Mesenchymal stem cell (in vitro differentiated cells and primary cell): Measurements from ENCODE around the gene SPINT2.

ENCODE experiments used
- DNase-seq: peaks from one replicate; pipeline ENCODE4 v3.0.0-alpha.2; 2013
- H2AFZ ChIP-seq: one replicate; pipeline ENCODE4 v1.6.1; 2013; ENCODE audit warnings: low read depth, mild to moderate bottlenecking, control low read depth, inconsistent platforms, low read length, moderate library complexity
- H2AK5ac ChIP-seq: 2 replicates; pipeline ENCODE4 v1.6.1; 2013; ENCODE audit warnings: low read length, moderate library complexity, mild to moderate bottlenecking, inconsistent platforms; ENCODE audit not compliant: severe bottlenecking
- H2BK120ac ChIP-seq: one replicate; pipeline ENCODE4 v1.6.1; 2013; ENCODE audit warnings: low read depth, mild to moderate bottlenecking, inconsistent platforms, low read length, moderate library complexity
- H2BK12ac ChIP-seq, 2 experiments: one replicate each; pipeline ENCODE4 v1.6.1; 2013; ENCODE audit warnings: inconsistent platforms in 2 of 2, low read length in 2 of 2, mild to moderate bottlenecking in 2 of 2, moderate library complexity in 2 of 2, control low read depth in 1 of 2
- H2BK15ac ChIP-seq: one replicate; pipeline ENCODE4 v1.6.1; 2013; ENCODE audit warnings: mild to moderate bottlenecking, low read depth, inconsistent platforms; ENCODE audit not compliant: poor library complexity, severe bottlenecking
- H2BK5ac ChIP-seq: 2 replicates; pipeline ENCODE4 v1.6.1; 2013; ENCODE audit warnings: low read depth, mild to moderate bottlenecking, low read length, control low read depth, inconsistent platforms; ENCODE audit not compliant: poor library complexity, severe bottlenecking
- H3K14ac ChIP-seq, 2 experiments: one replicate each; pipeline ENCODE4 v1.6.1; 2013; ENCODE audit warnings: inconsistent platforms in 2 of 2, low read length in 2 of 2, control low read depth in 1 of 2, mild to moderate bottlenecking in 1 of 2, moderate library complexity in 1 of 2
- H3K18ac ChIP-seq, 2 experiments: one replicate each; pipeline ENCODE4 v1.6.1; 2013; ENCODE audit warnings: inconsistent platforms in 2 of 2, low read length in 2 of 2, control low read depth in 1 of 2, low read depth in 1 of 2, mild to moderate bottlenecking in 1 of 2
- H3K23ac ChIP-seq, 2 experiments: one replicate each; pipeline ENCODE4 v1.6.1; 2013; ENCODE audit warnings: inconsistent platforms in 2 of 2, low read length in 2 of 2, mild to moderate bottlenecking in 2 of 2, moderate library complexity in 2 of 2, control low read depth in 1 of 2
- H3K27ac ChIP-seq: 2 replicates; pipeline ENCODE4 v1.5.1; 2013; ENCODE audit warnings: mild to moderate bottlenecking, moderate library complexity, low read length, control low read depth, inconsistent platforms; ENCODE audit not compliant: poor library complexity, severe bottlenecking
- H3K27me3 ChIP-seq, 2 experiments: 2 replicates each; pipeline versions ENCODE4 v1.6.1 to v1.7.0; 2013; ENCODE audit warnings: low read length in 2 of 2, mild to moderate bottlenecking in 2 of 2, moderate library complexity in 2 of 2, control low read depth in 1 of 2, inconsistent platforms in 1 of 2; ENCODE audit not compliant: control insufficient read depth in 1 of 2, insufficient read depth in 1 of 2
- H3K36me3 ChIP-seq, 2 experiments: 2 replicates each; pipeline versions ENCODE4 v1.6.1 to v1.7.0; 2013; ENCODE audit warnings: low read length in 2 of 2, control low read depth in 1 of 2, inconsistent platforms in 1 of 2, low read depth in 1 of 2, mild to moderate bottlenecking in 1 of 2; ENCODE audit not compliant: insufficient read depth in 2 of 2, control insufficient read depth in 1 of 2
- H3K4ac ChIP-seq, 2 experiments: one replicate each; pipeline ENCODE4 v1.6.1; 2013; ENCODE audit warnings: inconsistent platforms in 2 of 2, low read length in 2 of 2, mild to moderate bottlenecking in 2 of 2, moderate library complexity in 2 of 2, control low read depth in 1 of 2, low read depth in 1 of 2
- H3K4me1 ChIP-seq: 2 replicates; pipeline ENCODE4 v1.6.1; 2013; ENCODE audit warnings: low read depth, low read length, control low read depth; ENCODE audit not compliant: control insufficient read depth, insufficient read depth
- H3K4me2 ChIP-seq: 2 replicates; pipeline ENCODE4 v1.6.1; 2013; ENCODE audit warnings: low read length, mild to moderate bottlenecking, inconsistent platforms; ENCODE audit not compliant: poor library complexity, severe bottlenecking
- H3K4me3 ChIP-seq, 2 experiments: 2 replicates each; pipeline versions ENCODE4 v1.5.1 to v1.7.0; 2013; ENCODE audit warnings: low read length in 2 of 2, mild to moderate bottlenecking in 2 of 2, control low read depth in 1 of 2, low read depth in 1 of 2; ENCODE audit not compliant: insufficient read depth in 1 of 2
- H3K79me1 ChIP-seq: replicated peaks from 2 replicates; pipeline ENCODE4 v1.6.1; 2013; ENCODE audit warnings: mild to moderate bottlenecking, control low read depth, low read length, inconsistent platforms; ENCODE audit not compliant: poor library complexity, severe bottlenecking
- H3K9ac ChIP-seq: 2 replicates; pipeline ENCODE4 v1.7.0; 2013; ENCODE audit warnings: mild to moderate bottlenecking, low read length, moderate library complexity
- H3K9me3 ChIP-seq: 2 replicates; pipeline ENCODE4 v1.7.0; 2013; ENCODE audit warnings: mild to moderate bottlenecking, low read length; ENCODE audit not compliant: control insufficient read depth
- H4K8ac ChIP-seq: one replicate; pipeline ENCODE4 v1.6.1; 2013; ENCODE audit warnings: inconsistent platforms, mild to moderate bottlenecking, low read length, moderate library complexity
- H4K91ac ChIP-seq: one replicate; pipeline ENCODE4 v1.6.1; 2013; ENCODE audit warnings: mild to moderate bottlenecking, low read length, inconsistent platforms
- WGBS: methylation state at CpG from one replicate; pipeline ENCODE4 v1.1.7; 2013; ENCODE audit warnings: mixed read lengths; 5-methylcytosine and 5-hydroxymethylcytosine counted together

Gene SPINT2

DNA sequence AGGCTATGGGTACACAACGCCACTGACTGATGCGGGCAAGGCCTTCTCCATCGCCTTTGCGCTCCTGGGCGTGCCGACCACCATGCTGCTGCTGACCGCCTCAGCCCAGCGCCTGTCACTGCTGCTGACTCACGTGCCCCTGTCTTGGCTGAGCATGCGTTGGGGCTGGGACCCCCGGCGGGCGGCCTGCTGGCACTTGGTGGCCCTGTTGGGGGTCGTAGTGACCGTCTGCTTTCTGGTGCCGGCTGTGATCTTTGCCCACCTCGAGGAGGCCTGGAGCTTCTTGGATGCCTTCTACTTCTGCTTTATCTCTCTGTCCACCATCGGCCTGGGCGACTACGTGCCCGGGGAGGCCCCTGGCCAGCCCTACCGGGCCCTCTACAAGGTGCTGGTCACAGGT, 62.2 kb downstream of the SPINT2 start:
- Histone ChIP-seq H3K4ac (no peak overlapping the region), H3K18ac (no peak overlapping the region), H3K4me2 (no peak overlapping the region), H2BK12ac (no peak overlapping the region), H2BK15ac (no peak overlapping the region), H3K27me3 (no peaks in the 10 kb centered on the region), H2AFZ (no peak overlapping the region), H3K79me1 (peaks cover 2% of the 10 kb centered on the region), H3K36me3 (peaks cover 5 to 31% of the 10 kb centered on the region in 2 experiments), H2BK120ac (no peak overlapping the region), H3K4me1 (no peaks in the 10 kb centered on the region), H3K4me3 (no peak overlapping the region), H3K9me3 (no peaks in the 10 kb centered on the region), H2AK5ac (no peak overlapping the region), H4K91ac (no peak overlapping the region), H2BK5ac (no peak overlapping the region), H3K9ac (no peak overlapping the region), H3K14ac (no peak overlapping the region), H3K23ac (no peak overlapping the region), H3K27ac (no peak overlapping the region), H4K8ac (no peak overlapping the region)
- no peak for DNase-seq
- WGBS = 95% methylated on average over 22 of the region's 22 CpGs

DNA sequence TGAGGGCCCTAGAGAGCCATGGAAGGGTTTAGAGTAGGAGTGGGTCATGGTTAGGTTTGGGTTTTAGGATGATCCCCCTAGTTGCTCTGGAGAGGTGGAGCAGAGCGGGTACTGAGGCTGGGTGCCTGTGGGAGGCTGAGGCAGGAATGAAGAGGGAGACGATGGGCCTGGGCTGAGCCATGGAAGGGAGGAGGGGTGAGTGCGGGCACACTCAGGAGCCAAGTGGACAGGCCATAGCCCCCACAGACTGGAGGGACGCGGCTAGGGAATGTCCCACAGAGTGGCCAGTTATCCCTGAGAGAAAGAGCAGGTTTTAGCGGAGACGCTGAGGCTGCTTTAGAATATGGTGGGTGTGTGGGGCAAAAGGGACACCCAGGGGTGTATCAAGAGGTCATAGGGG, 65.3 kb downstream of the SPINT2 start:
- Histone ChIP-seq H3K4ac (no peak overlapping the region), H2AK5ac (no peak overlapping the region), H3K36me3 (peaks cover 5 to 28% of the 10 kb centered on the region in 2 experiments), H3K4me2 (no peak overlapping the region), H3K18ac (no peak overlapping the region), H3K79me1 (peaks cover 2% of the 10 kb centered on the region), H3K9me3 (no peaks in the 10 kb centered on the region), H4K8ac (no peak overlapping the region), H2BK120ac (no peak overlapping the region), H2BK12ac (no peak overlapping the region), H3K27me3 (no peaks in the 10 kb centered on the region), H3K9ac (no peak overlapping the region), H3K4me3 (no peak overlapping the region), H2BK15ac (no peak overlapping the region), H3K23ac (no peak overlapping the region), H2BK5ac (no peak overlapping the region), H3K4me1 (no peaks in the 10 kb centered on the region), H3K27ac (no peak overlapping the region), H2AFZ (no peak overlapping the region), H3K14ac (no peak overlapping the region), H4K91ac (no peak overlapping the region)
- WGBS = 90% methylated on average over 7 of the region's 7 CpGs
- DNase-seq = no peak

DNA sequence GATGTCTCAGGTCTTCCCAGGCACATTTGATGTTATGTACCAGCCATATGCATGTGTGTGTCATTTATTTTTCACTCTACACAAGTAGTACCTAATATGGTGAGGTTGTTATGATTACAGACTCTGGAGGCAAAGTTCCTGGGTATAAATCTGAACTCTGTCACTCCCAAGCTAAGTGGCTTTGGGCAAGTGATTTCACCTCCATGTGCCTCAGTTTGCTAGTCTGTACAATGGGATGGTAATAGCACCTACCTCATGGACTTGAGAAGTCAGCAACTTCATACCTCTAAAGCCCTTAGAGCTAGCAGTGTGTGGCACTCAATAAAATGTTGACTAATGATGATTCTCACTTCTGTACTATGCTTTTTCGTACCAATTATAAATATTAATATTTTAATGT, 67.4 kb downstream of the SPINT2 start:
- no peaks in the 10 kb centered on the region for H3K79me1 ChIP-seq
- no peak overlapping the region for H4K8ac ChIP-seq
- H2BK5ac ChIP-seq = no peak overlapping the region
- H3K4me1 ChIP-seq = no peaks in the 10 kb centered on the region
- no peak overlapping the region for H2AK5ac ChIP-seq
- no peak overlapping the region for H3K14ac ChIP-seq
- H2BK12ac ChIP-seq = no peak overlapping the region
- H4K91ac ChIP-seq = no peak overlapping the region
- no peak overlapping the region for H3K9ac ChIP-seq
- H2AFZ ChIP-seq = no peak overlapping the region
- H3K4ac ChIP-seq = no peak overlapping the region
- no peak overlapping the region for H3K4me3 ChIP-seq
- H2BK15ac ChIP-seq = no peak overlapping the region
- no peaks in the 10 kb centered on the region for H3K27me3 ChIP-seq
- no peak for DNase-seq
- H3K27ac ChIP-seq = no peak overlapping the region
- H3K36me3 ChIP-seq = peaks cover 5 to 17% of the 10 kb centered on the region in 2 experiments
- no peak overlapping the region for H3K18ac ChIP-seq
- no peak overlapping the region for H3K23ac ChIP-seq
- H3K9me3 ChIP-seq = no peaks in the 10 kb centered on the region
- no CpG with 5 or more reads among the region's 1 CpG for WGBS
- H2BK120ac ChIP-seq = no peak overlapping the region
- no peak overlapping the region for H3K4me2 ChIP-seq

DNA sequence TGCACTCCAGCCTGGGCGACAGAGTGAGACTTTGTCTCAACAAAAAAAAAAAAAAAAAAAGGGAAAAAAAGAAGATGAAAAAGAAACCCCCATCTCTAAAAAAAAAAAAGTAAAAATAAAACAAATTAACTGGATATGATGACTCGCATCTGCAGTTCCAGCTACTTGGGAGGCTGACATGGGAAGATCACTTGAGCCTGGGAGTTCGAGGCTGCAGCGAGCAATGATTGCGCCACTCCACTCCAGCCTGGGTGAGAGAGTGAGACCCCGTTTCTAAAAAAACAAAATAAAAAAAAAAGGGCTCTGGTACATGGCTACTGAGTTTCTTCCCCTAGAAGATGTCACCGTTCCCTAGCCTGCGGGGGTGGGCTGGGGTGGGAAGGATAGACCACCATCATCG, 68.9 kb downstream of the SPINT2 start:
- Histone ChIP-seq H2AFZ (no peak overlapping the region), H3K18ac (no peak overlapping the region), H3K27me3 (no peaks in the 10 kb centered on the region), H2BK120ac (no peak overlapping the region), H3K14ac (no peak overlapping the region), H3K23ac (no peak overlapping the region), H2AK5ac (no peak overlapping the region), H3K4me1 (peaks cover 4% of the 10 kb centered on the region), H2BK12ac (no peak overlapping the region), H4K8ac (no peak overlapping the region), H3K9me3 (no peaks in the 10 kb centered on the region), H4K91ac (no peak overlapping the region), H3K27ac (no peak overlapping the region), H3K4me2 (no peak overlapping the region), H3K4ac (no peak overlapping the region), H2BK5ac (no peak overlapping the region), H3K4me3 (no peak overlapping the region), H3K79me1 (no peaks in the 10 kb centered on the region), H3K36me3 (peaks cover 0 to 1% of the 10 kb centered on the region in 2 experiments), H2BK15ac (no peak overlapping the region), H3K9ac (no peak overlapping the region)
- 99% methylated on average over 7 of the region's 9 CpGs for WGBS
- DNase-seq = peak; percentile 21
